GM12878 (cell line): ENCODE data around the gene MEIOB. TPM values are rescaled to one million over a fixed set of nuclear protein-coding genes. Genes with fewer than 3 reads are reported as not detected.

ENCODE experiments used
- ATAC-seq: fragments of 200-7000 bp; cut with Tn5 transposase; 3 replicates; pipeline ENCODE4 v1.9.1; 2020; ENCODE audit warnings: mild to moderate bottlenecking, moderate library complexity
- BruUV-seq: library from RNA; stranded (reverse); fragments of 400-500 nt; replicated peaks from 2 replicates; lab custom pipeline; 2021; lab: Mats Ljungman, UMichigan
- CTCF ChIA-PET: fragments of 300-600 bp; sonication (Branson Sonifier 250); formaldehyde crosslinking; extraction: SDS; loops from one replicate; lab custom pipeline; 2021; ENCODE audit warnings: inconsistent platforms; lab: Yijun Ruan, JAX
- POLR2A ChIA-PET: fragments of 350-600 bp; formaldehyde crosslinking; extraction: SDS; loops from one replicate; lab custom pipeline; 2021; ENCODE audit warnings: inconsistent platforms; lab: Charles Lee
- RAD21 ChIA-PET: fragments of 300-600 bp; sonication (Branson Sonifier 250); formaldehyde crosslinking; loops from one replicate; lab custom pipeline; 2023; ENCODE audit warnings: antibody characterized with exemption; ENCODE audit not compliant: unreplicated experiment; lab: Charles Lee
- SMC1A ChIA-PET: fragments of 300-600 bp; sonication (Branson Sonifier 250); formaldehyde crosslinking; loops from one replicate; lab custom pipeline; 2023; ENCODE audit not compliant: unreplicated experiment, uncharacterized antibody; lab: Charles Lee
- DNase-seq: peaks from one replicate; pipeline ENCODE4 v3.0.0-alpha.2; 2011; ENCODE audit warnings: low read depth, low spot score
- FAIRE-seq: peaks from 3 replicates; lab custom pipeline; 2011; peaks lifted over from hg19 to GRCh38; lab: Jason Lieb, UNC
- H2AFZ ChIP-seq: 2 replicates; pipeline ENCODE4 v1.6.0; 2011; ENCODE audit warnings: low read depth, low read length, control low read depth; ENCODE audit not compliant: control insufficient read depth
- H3K27ac ChIP-seq: 2 replicates; pipeline ENCODE4 v1.5.1; 2011; ENCODE audit warnings: control low read depth; ENCODE audit not compliant: control insufficient read depth, insufficient read depth
- H3K27me3 ChIP-seq, 2 experiments: replicated peaks in 1 of 2; 2 replicates each; pipeline versions ENCODE4 v1.6.0 to v1.6.1; 2011; ENCODE audit warnings: low read length in 1 of 2; ENCODE audit not compliant: control insufficient read depth in 2 of 2, insufficient read depth in 2 of 2
- H3K36me3 ChIP-seq, 2 experiments: 2 replicates each; pipeline ENCODE4 v1.5.1; 2011; ENCODE audit warnings: low read length in 1 of 2; ENCODE audit not compliant: control insufficient read depth in 2 of 2, insufficient read depth in 2 of 2
- H3K4me1 ChIP-seq: 2 replicates; pipeline ENCODE4 v1.6.1; 2011; ENCODE audit warnings: mild to moderate bottlenecking, low read length, moderate library complexity, mixed read lengths; ENCODE audit not compliant: control insufficient read depth, insufficient read depth
- H3K4me2 ChIP-seq: 2 replicates; pipeline ENCODE4 v1.6.0; 2011; ENCODE audit warnings: control low read depth; ENCODE audit not compliant: control insufficient read depth, insufficient read depth
- H3K4me3 ChIP-seq: fragments of 200-600 bp; sonication (generic); 2 replicates; pipeline ENCODE4 v1.5.1; 2016
- H3K79me2 ChIP-seq: 2 replicates; pipeline ENCODE4 v1.6.0; 2011; ENCODE audit warnings: low read length; ENCODE audit not compliant: control insufficient read depth, insufficient read depth
- H3K9ac ChIP-seq: 2 replicates; pipeline ENCODE4 v1.8.0; 2011; ENCODE audit warnings: low read length, control low read depth, mixed read lengths; ENCODE audit not compliant: control insufficient read depth, insufficient read depth
- H3K9me3 ChIP-seq: replicated peaks from 3 replicates; pipeline ENCODE4 v1.5.1; 2011; ENCODE audit warnings: mild to moderate bottlenecking, low read length; ENCODE audit not compliant: control insufficient read depth, insufficient read depth
- H4K20me1 ChIP-seq: 2 replicates; pipeline ENCODE4 v1.6.0; 2011; ENCODE audit not compliant: control insufficient read depth, insufficient read depth
- CBX5 ChIP-seq: sonication (generic); IDR thresholded peaks from 2 replicates; pipeline ENCODE4 v1.6.1; 2016; ENCODE audit warnings: low read depth, moderate library complexity, mild to moderate bottlenecking, inconsistent platforms
- CEBPZ ChIP-seq: fragments of 150-350 bp; IDR thresholded peaks from 2 replicates; pipeline ENCODE4 v1.6.1; 2016; ENCODE audit warnings: low read depth, low read length
- CHD2 ChIP-seq: IDR thresholded peaks from 2 replicates; pipeline ENCODE4 v1.6.1; 2011; ENCODE audit warnings: low read depth, low read length, improper control_type of control experiment, borderline replicate concordance
- E2F8 ChIP-seq: fragments of 450-650 bp; IDR thresholded peaks from 2 replicates; pipeline ENCODE4 v1.6.1; 2018; ENCODE audit warnings: mild to moderate bottlenecking, low read depth, moderate library complexity; ENCODE audit not compliant: partially characterized antibody
- EED ChIP-seq: sonication (generic); IDR thresholded peaks from 2 replicates; pipeline ENCODE4 v1.6.1; 2016; ENCODE audit warnings: antibody characterized with exemption, low read depth
- ESRRA ChIP-seq: IDR thresholded peaks from 2 replicates; pipeline ENCODE4 v1.6.1; 2012; ENCODE audit warnings: mild to moderate bottlenecking, low read length, improper control_type of control experiment
- GABPA ChIP-seq: IDR thresholded peaks from 2 replicates; pipeline ENCODE4 v1.6.1; 2014; ENCODE audit warnings: antibody characterized with exemption, low read depth, mild to moderate bottlenecking, inconsistent platforms
- MEF2B ChIP-seq: fragments of 450-650 bp; IDR thresholded peaks from 2 replicates; pipeline ENCODE4 v1.6.1; 2018; ENCODE audit warnings: mild to moderate bottlenecking, moderate library complexity; ENCODE audit not compliant: partially characterized antibody, poor library complexity, severe bottlenecking
- NKRF ChIP-seq: fragments of 450-650 bp; conservative IDR thresholded peaks from 2 replicates; pipeline ENCODE4 v1.6.1; 2017; ENCODE audit warnings: mild to moderate bottlenecking, moderate library complexity
- NRF1 ChIP-seq: conservative IDR thresholded peaks from 2 replicates; pipeline ENCODE4 v1.6.1; 2011; ENCODE audit warnings: mild to moderate bottlenecking, low read depth, low read length, improper control_type of control experiment
- POLR2AphosphoS5 ChIP-seq: IDR thresholded peaks from 2 replicates; pipeline ENCODE4 v1.6.1; 2011; ENCODE audit warnings: mild to moderate bottlenecking, low read length, inconsistent platforms
- ZNF384 ChIP-seq: IDR thresholded peaks from 2 replicates; pipeline ENCODE4 v1.6.1; 2012; ENCODE audit warnings: low read depth, mild to moderate bottlenecking, low read length, improper control_type of control experiment, borderline replicate concordance
- WGBS: methylation state at CpG from one replicate; pipeline ENCODE4 v1.1.6; 2016; ENCODE audit warnings: low lambda C conversion rate; ENCODE audit not compliant: insufficient replicate concordance, insufficient coverage; ENCODE audit errors: missing lambda C conversion rate; 5-methylcytosine and 5-hydroxymethylcytosine counted together
- in situ Hi-C: fragments of 300-500 bp; cut with MboI; formaldehyde crosslinking; loops from 9 replicates; pipeline ENCODE4 v1.14.3; 2018; ENCODE audit warnings: mixed read lengths
- intact Hi-C: fragments of 100-400 bp; cut with micrococcal nuclease; formaldehyde crosslinking; loops from one replicate; pipeline ENCODE4 v1.14.2; 2022; ENCODE audit not compliant: unreplicated experiment
- polyA plus RNA-seq, 11 experiments: library from polyadenylated mRNA; depleted of rRNA in 4 of 11; unstranded in 6 of 11; stranded (reverse) in 5 of 11; fragments of >200 nt; fragmentation: Nextera tagmentation in 4 of 11; fragmentation: Illumina TruSeq in 1 of 11; extraction: Ambion mirVana in 4 of 11; extraction: Trizol in 1 of 11; gene quantifications; 1 replicate in 1 of 11; 2 replicates in 10 of 11; pipeline versions ENCODE4 v1.2.1 to v1.2.3, GENCODE V29; 2011 to 2016; ENCODE audit warnings: inconsistent platforms in 2 of 11, missing spikeins in 2 of 11, low read depth in 1 of 11
- total RNA-seq, 4 experiments: library from RNA; depleted of rRNA in 3 of 4; stranded (reverse); fragments of >200 nt in 3 of 4; fragmentation: Illumina TruSeq in 1 of 4; extraction: Trizol in 1 of 4; gene quantifications; 2 replicates each; pipeline versions ENCODE4 v1.2.1 to v1.2.3, GENCODE V29; 2013 to 2021

MEIOB gene
- total and polyA plus RNA-seq, 10 of the 15 experiments (the other 5 are each of a cell fraction or from before 2014, with no cell fraction given): 0.04 to 0.26 (median 0.09) TPM; not detected in 5

GRCh38 chr16:1825864-1826690 is 45.9 kb downstream of the MEIOB start:
- peaks cover 4% of the 10 kb centered on the region; the same call in 1 of the 2 replicates for H3K4me1 ChIP-seq
- SMC1A ChIA-PET: no interaction called here
- peak overlapping the region; percentile 99 for H2AFZ ChIP-seq
- H4K20me1 ChIP-seq: no peaks in the 10 kb centered on the region
- intact Hi-C loops (loop anchor here (2.0 kb wide), 1 partner anchor 43 kb away; the partner anchor contains the start of genes NUBP2 and SPSB3), in situ Hi-C loops (no loop called here)
- no peaks in the 10 kb centered on the region for H3K27me3 ChIP-seq
- DNase-seq (no peak), FAIRE-seq (no peak), ATAC-seq (peak; percentile 48)
- peak overlapping the region; percentile 48; the same call in 1 of the 2 replicates for H3K9ac ChIP-seq
- RAD21 ChIA-PET: no interaction called here
- H3K79me2 ChIP-seq: peaks cover 17% of the 10 kb centered on the region
- H3K4me3 ChIP-seq: peak overlapping the region; percentile 75
- no TSS peak for BruUV-seq
- WGBS: 2% methylated on average over 77 of the region's 96 CpGs
- POLR2A ChIA-PET: interaction anchor here (2.4 kb wide), 1 partner anchor 44 kb away, joined by 8 read pairs; the partner anchor contains the start of genes NUBP2 and SPSB3
- CTCF ChIA-PET: no interaction called here
- H3K27ac ChIP-seq: no peak overlapping the region
- peak overlapping the region; percentile 70 for H3K4me2 ChIP-seq
- H3K9me3 ChIP-seq: no peaks in the 10 kb centered on the region
- no peaks in the 10 kb centered on the region for H3K36me3 ChIP-seq
- TF ChIP-seq MEF2B (no peak), E2F8 (no peak), ESRRA (no peak), NKRF (peak; percentile 45; the same call in 1 of the 2 replicates), CHD2 (no peak), CBX5 (no peak), EED (no peak), NRF1 (peak; percentile 46), CEBPZ (no peak), ZNF384 (no peak), GABPA (no peak), POLR2AphosphoS5 (no peak)
